Left ventricle myocardium inferior (tissue), 1 donor: ENCODE measurements around the gene IFNA21. TPM values are rescaled to one million over a fixed set of nuclear protein-coding genes. Genes with fewer than 3 reads are reported as not detected.
"Not testable (repeated sequence)": the region's sequence is repeated elsewhere in the genome, so short reads cannot be mapped to it uniquely, and the experiment has no call there.

ENCODE experiments used
- DNase-seq: peaks from one replicate; pipeline ENCODE4 v3.0.0-alpha.2; 2020
- H3K27ac ChIP-seq: fragments of 200-600 bp; replicated peaks from 2 replicates; pipeline ENCODE4 v1.8.0; 2021
- H3K27me3 ChIP-seq: fragments of 200-600 bp; 2 replicates; pipeline ENCODE4 v1.8.0; 2021; ENCODE audit warnings: low read depth
- H3K36me3 ChIP-seq: fragments of 200-600 bp; 2 replicates; pipeline ENCODE4 v1.8.0; 2021
- H3K4me1 ChIP-seq: fragments of 200-600 bp; 2 replicates; pipeline ENCODE4 v1.8.0; 2021
- H3K4me3 ChIP-seq: fragments of 200-600 bp; 2 replicates; pipeline ENCODE4 v1.8.0; 2021; ENCODE audit warnings: mild to moderate bottlenecking, moderate library complexity
- H3K9me3 ChIP-seq: fragments of 200-600 bp; replicated peaks from 2 replicates; pipeline ENCODE4 v1.8.0; 2021
- intact Hi-C: fragments of 100-400 bp; cut with micrococcal nuclease; formaldehyde crosslinking; loops from one replicate; pipeline ENCODE4 v1.11.0; 2022
- long read RNA-seq: library from polyadenylated mRNA; unstranded; transcript quantifications from one replicate; pipeline ENCODE4 v2.0.0, GENCODE V29; 2021
- total RNA-seq: library from RNA; stranded (reverse); fragmentation: NEBNext Ultra II Directional; extraction: Animal tissue kit (Norgen Biotek cat#: 25700); gene quantifications from one replicate; pipeline ENCODE4 v1.2.1, GENCODE V29; 2021
- TF ChIP-seq, protein P1 (sequence below): fragments of 200-600 bp; IDR thresholded peaks from 2 replicates; pipeline ENCODE4 v1.8.0; 2021; ENCODE audit warnings: antibody characterized with exemption, mild to moderate bottlenecking, borderline replicate concordance
- donor health status: DM: no; HTN: yes; CAD: no; lungs with severe emphysema.

IFNA21 gene
- not detected for total RNA-seq
- long read RNA-seq, result 0 reads

DNA sequence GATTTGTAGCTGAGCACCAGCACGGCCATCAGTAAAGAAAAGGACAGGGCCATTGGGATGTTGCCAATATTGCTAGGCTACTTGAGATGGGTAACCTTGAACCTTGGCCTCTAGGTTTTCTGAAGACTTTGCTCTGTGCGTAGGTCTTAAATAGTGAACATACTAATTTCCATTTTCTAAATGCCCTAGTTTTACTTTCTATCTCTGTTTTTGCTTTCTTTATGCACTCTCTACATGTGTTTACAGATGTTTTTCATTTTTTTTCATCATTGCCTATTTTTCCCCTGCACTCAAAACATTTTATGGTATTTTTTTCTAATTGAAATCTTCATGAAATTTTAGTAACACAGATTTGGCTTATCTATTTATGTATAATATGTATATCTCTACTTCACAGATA lies at the start of gene IFNA21:
Gene IFNA21 (minus strand): TSS at position 101 of the 400 bp plus-strand sequence. CDS start 48 bp downstream, at position 53.
- H3K27me3 ChIP-seq, H3K9me3 ChIP-seq, H3K4me3 ChIP-seq, DNase-seq, intact Hi-C loops, H3K36me3 ChIP-seq, H3K27ac ChIP-seq, H3K4me1 ChIP-seq: not testable (repeated sequence)

DNA sequence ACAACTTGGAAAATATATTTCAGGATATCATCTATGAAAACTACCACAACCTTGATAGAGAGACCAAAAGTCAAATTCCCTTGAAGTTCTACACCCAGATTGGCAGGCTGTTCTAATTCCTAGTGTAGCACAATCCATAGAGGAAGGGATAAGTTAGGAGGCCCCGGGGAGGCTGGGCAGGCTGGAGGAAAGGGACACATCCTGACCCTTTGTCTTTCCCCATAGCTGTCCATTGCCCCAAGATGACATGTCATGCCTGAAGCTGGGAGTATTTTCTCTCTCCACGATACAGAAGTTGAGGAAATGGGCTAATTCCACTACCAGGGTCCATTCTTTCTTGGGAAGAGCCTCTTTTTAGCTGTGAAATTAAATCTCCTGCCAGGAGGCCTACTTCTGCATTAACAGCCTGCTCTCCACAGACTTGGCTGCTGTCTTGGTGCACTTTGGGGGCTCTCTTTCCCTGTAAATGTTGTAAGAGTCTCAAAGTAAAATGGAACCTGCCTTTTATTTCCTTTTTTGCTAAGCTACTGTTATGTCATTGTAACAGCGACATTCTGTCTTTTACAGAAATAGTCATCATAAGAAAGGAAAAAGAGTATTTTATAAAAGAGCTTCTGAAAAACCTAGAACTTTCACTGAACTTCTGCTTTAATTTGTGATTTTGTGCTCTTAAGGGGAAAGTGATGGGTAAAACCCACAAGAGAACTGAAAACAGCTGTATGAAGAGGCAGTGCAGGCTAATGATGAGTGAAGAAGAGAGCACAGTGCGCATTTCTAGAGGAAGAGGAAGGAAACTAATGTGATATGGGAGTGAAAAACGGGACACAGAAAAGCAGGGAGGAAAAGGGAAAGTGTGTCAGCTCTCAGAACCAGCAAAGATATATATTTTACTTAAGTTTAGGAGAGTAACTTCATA lies 47.2 kb upstream of the IFNA21 start:
- intact Hi-C loops, H3K27ac ChIP-seq, H3K9me3 ChIP-seq, H3K4me1 ChIP-seq, DNase-seq, H3K4me3 ChIP-seq, H3K36me3 ChIP-seq: not testable (repeated sequence)
- peaks cover 17% of the 10 kb centered on the region for H3K27me3 ChIP-seq

DNA sequence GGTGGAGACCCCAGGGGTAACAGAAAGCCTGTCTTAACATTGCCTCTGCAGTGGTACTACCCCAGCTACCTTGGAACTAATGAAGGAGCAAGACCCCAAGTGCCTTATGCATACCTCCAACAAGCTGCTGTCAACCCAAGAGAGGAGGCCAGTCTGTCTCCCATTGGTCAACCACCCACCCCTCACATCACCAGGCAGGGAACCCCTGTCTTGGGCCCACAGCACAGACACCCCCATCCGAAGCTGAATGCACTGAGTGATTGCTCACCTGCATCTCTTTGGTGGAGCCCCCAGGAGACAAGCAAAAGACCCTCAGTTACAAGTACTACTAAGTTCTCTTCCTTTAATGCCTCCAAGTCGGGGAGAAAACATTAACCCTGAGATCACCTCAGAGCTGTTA lies 45.7 kb upstream of the IFNA21 start:
- peaks cover 11% of the 10 kb centered on the region for H3K27me3 ChIP-seq
- H3K4me1 ChIP-seq, H3K9me3 ChIP-seq, H3K27ac ChIP-seq, H3K4me3 ChIP-seq, intact Hi-C loops, DNase-seq, H3K36me3 ChIP-seq: not testable (repeated sequence)

DNA sequence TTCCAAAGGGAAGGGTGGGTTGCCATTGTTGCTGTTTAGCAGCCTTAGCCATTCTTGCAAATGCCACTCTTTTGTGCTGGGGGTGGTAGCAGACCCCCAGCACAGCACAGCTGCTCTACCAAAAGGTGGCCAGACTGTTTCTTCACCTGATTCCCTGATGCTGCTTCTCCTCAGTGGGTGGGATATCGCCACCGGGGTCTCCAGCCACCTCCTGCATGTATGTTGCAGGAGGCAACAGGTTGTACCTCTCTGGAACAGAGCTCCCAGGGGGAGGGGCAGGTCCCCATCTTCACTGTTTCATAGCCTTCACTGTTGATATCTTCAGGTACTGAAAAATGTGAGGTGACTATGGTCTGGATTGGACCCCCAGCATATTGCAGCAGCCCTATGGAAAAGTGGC lies 44.3 kb upstream of the IFNA21 start:
- H3K4me1 ChIP-seq, DNase-seq, H3K4me3 ChIP-seq, intact Hi-C loops, H3K27me3 ChIP-seq, H3K27ac ChIP-seq, H3K36me3 ChIP-seq, H3K9me3 ChIP-seq: not testable (repeated sequence)

DNA sequence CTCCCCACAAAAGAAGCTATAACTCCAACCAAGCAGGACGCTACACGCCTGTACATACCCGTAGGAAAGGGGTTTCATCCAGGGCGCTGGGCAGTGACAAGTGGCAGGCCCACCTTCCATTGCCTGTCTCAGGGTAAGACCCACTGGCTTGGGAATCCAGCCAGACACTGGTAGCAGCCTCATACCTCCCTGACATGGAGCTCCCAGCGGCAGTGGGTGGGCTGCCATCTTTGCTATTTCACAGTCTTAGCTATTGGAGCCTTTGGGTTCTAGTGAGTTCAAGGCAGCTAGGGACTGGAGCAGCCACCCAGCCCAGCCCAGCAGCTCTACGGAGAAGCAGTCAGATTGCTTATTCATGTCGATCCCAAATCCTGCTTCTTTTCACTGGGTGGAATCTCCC lies 43.9 kb upstream of the IFNA21 start:
- intact Hi-C loops, result no loop called here

DNA sequence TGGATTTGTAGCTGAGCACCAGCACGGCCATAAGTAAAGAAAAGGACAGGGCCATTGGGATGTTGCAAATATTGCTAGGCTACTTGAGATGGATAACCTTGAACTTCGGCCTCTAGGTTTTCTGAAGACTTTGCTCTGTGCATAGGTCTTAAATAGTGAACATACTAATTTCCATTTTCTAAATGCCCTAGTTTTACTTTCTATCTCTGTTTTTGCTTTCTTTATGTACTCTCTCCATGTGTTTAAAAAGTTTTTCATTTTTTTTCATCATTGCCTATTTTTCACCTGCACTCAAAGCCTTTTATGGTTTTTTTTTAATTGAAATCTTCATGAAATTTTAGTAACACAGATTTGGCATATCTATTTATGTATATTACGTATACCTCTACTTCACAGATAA lies 40.6 kb upstream of the IFNA21 start, which contains the start of gene IFNA10:
Gene IFNA10 (minus strand): TSS at position 101 of the 400 bp plus-strand sequence. CDS start 46 bp downstream, at position 55.
- H3K27me3 ChIP-seq, H3K9me3 ChIP-seq, H3K36me3 ChIP-seq, H3K4me3 ChIP-seq, intact Hi-C loops, DNase-seq, H3K27ac ChIP-seq, H3K4me1 ChIP-seq: not testable (repeated sequence)

More for the DNA sequence above, 43.9 kb upstream of the IFNA21 start:
- Histone ChIP-seq H3K9me3 (no peaks in the 10 kb centered on the region), H3K4me3 (no peak overlapping the region), H3K27me3 (peaks cover 4% of the 10 kb centered on the region), H3K27ac (no peak overlapping the region), H3K36me3 (no peaks in the 10 kb centered on the region), H3K4me1 (no peaks in the 10 kb centered on the region)
- DNase-seq, result no peak
- TF ChIP-seq, protein P1, sequence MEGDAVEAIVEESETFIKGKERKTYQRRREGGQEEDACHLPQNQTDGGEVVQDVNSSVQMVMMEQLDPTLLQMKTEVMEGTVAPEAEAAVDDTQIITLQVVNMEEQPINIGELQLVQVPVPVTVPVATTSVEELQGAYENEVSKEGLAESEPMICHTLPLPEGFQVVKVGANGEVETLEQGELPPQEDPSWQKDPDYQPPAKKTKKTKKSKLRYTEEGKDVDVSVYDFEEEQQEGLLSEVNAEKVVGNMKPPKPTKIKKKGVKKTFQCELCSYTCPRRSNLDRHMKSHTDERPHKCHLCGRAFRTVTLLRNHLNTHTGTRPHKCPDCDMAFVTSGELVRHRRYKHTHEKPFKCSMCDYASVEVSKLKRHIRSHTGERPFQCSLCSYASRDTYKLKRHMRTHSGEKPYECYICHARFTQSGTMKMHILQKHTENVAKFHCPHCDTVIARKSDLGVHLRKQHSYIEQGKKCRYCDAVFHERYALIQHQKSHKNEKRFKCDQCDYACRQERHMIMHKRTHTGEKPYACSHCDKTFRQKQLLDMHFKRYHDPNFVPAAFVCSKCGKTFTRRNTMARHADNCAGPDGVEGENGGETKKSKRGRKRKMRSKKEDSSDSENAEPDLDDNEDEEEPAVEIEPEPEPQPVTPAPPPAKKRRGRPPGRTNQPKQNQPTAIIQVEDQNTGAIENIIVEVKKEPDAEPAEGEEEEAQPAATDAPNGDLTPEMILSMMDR, result no peak

DNA sequence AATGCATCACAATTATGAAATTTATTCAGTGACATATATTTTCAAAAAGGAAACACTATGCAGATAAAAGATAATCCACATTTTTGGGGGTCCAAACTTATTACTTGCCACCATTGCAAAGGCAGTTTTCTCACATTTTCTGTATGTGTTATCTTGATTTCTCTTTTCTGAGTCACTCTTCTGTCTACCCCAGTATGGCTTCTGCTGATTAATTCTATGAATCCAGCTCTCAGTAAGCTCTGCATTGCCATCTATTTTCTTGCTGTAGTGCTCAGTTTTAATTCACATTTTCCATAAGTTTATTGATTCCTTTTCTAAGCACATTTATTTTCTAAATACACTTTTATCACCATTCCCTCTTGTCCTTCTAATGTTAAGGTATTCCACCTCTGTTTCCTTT lies 38.7 kb upstream of the IFNA21 start:
- Histone ChIP-seq H3K36me3 (no peaks in the 10 kb centered on the region), H3K4me1 (no peaks in the 10 kb centered on the region), H3K27me3 (peaks cover 6% of the 10 kb centered on the region), H3K9me3 (peaks cover 7% of the 10 kb centered on the region), H3K4me3 (no peak overlapping the region), H3K27ac (no peak overlapping the region)
- TF ChIP-seq, protein P1, result no peak
- no peak for DNase-seq
- intact Hi-C loops, result no loop called here

DNA sequence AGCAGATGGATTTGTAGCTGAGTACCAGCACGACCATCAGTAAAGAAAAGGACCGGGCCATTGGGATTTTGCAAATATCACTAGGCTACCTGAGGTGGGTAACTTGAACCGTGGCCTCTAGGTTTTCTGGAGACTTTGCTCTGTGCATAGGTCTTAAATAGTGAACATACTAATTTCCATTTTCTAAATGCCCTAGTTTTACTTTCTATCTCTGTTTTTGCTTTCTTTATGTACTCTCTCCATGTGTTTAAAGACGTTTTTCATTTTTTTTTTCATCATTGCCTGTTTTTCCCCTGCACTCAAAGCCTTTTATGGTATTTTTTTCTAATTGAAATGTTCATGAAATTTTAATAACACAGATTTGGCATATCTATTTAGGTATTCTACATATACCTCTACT lies 35.6 kb upstream of the IFNA21 start, which contains the start of gene IFNA7:
Gene IFNA7 (minus strand): TSS at position 101 of the 400 bp plus-strand sequence. CDS start 40 bp downstream, at position 61.
- intact Hi-C loops, DNase-seq, H3K9me3 ChIP-seq, H3K4me3 ChIP-seq, H3K27me3 ChIP-seq, H3K4me1 ChIP-seq, H3K27ac ChIP-seq, H3K36me3 ChIP-seq: not testable (repeated sequence)
